ENCODE measurements around the gene OR8B8.

The OR8B8 gene

GRCh38 chr11:124454552-124454951 lies 9.1 kb upstream of the OR8B8 start:
- TF ChIP-seq EZH2phosphoT487 (IDR thresholded peaks at IDR 0.05; ENCODE audit: low read depth) = no peak
- TF ChIP-seq CTCF (IDR thresholded peaks at IDR 0.05; ENCODE audit: low read depth, low read length) = no peak
- Histone ChIP-seq H4K20me1 (ENCODE audit: insufficient read depth, low read length) (no peaks in the 10 kb centered on the region), H3K4me3 (ENCODE audit: low read length) (no peak overlapping the region), H3K27me3 (ENCODE audit: low read depth, low read length) (no peaks in the 10 kb centered on the region; the same call in 1 of the 2 replicates), H2AFZ (ENCODE audit: low read depth, low read length) (no peak overlapping the region), H3K4me1 (ENCODE audit: low read length) (no peaks in the 10 kb centered on the region), H3K9ac (ENCODE audit: low read length) (no peak overlapping the region), H3K9me3 (ENCODE audit: insufficient read depth, low read length) (no peaks in the 10 kb centered on the region), H3K79me2 (ENCODE audit: low read length) (no peaks in the 10 kb centered on the region), H3K27ac (ENCODE audit: low read length) (no peak overlapping the region), H3K36me3 (replicated peaks; ENCODE audit: low read depth, low read length) (no peaks in the 10 kb centered on the region), H3K4me2 (ENCODE audit: low read length) (no peak overlapping the region)

- Histone ChIP-seq H3K4me1 (ENCODE audit: low read length) (no peaks in the 10 kb centered on the region), H2AFZ (ENCODE audit: low read depth, low read length) (no peak overlapping the region), H4K20me1 (ENCODE audit: insufficient read depth, low read length) (no peaks in the 10 kb centered on the region), H3K4me3 (ENCODE audit: low read length) (no peak overlapping the region), H3K79me2 (ENCODE audit: low read length) (no peaks in the 10 kb centered on the region), H3K4me2 (ENCODE audit: low read length) (no peak overlapping the region), H3K9me3 (ENCODE audit: insufficient read depth, low read length) (no peaks in the 10 kb centered on the region), H3K36me3 (replicated peaks; ENCODE audit: low read depth, low read length) (no peaks in the 10 kb centered on the region), H3K27ac (ENCODE audit: low read length) (no peak overlapping the region), H3K27me3 (ENCODE audit: low read depth, low read length) (no peaks in the 10 kb centered on the region), H3K9ac (ENCODE audit: low read length) (no peak overlapping the region)
- TF ChIP-seq EZH2phosphoT487 (IDR thresholded peaks at IDR 0.05; ENCODE audit: low read depth) = no peak
- no peak for TF ChIP-seq CTCF (IDR thresholded peaks at IDR 0.05; ENCODE audit: low read depth, low read length)
Observed at GRCh38 chr11:124446916-124447315, 1.4 kb upstream of the OR8B8 start.

- Histone ChIP-seq H3K4me3 (ENCODE audit: low read length) (no peak overlapping the region), H3K9me3 (ENCODE audit: insufficient read depth, low read length) (no peaks in the 10 kb centered on the region), H3K4me2 (ENCODE audit: low read length) (no peak overlapping the region), H3K79me2 (ENCODE audit: low read length) (no peaks in the 10 kb centered on the region), H2AFZ (ENCODE audit: low read depth, low read length) (no peak overlapping the region), H3K9ac (ENCODE audit: low read length) (no peak overlapping the region), H3K27me3 (ENCODE audit: low read depth, low read length) (no peaks in the 10 kb centered on the region), H3K36me3 (replicated peaks; ENCODE audit: low read depth, low read length) (no peaks in the 10 kb centered on the region), H3K4me1 (ENCODE audit: low read length) (no peaks in the 10 kb centered on the region), H4K20me1 (ENCODE audit: insufficient read depth, low read length) (no peaks in the 10 kb centered on the region), H3K27ac (ENCODE audit: low read length) (no peak overlapping the region)
- TF ChIP-seq EZH2phosphoT487 (IDR thresholded peaks at IDR 0.05; ENCODE audit: low read depth) (no peak), CTCF (IDR thresholded peaks at IDR 0.05; ENCODE audit: low read depth, low read length) (no peak)
Observed at GRCh38 chr11:124442847-124443246, 2.6 kb downstream of the OR8B8 start.

- no peak overlapping the region for H3K9ac ChIP-seq (ENCODE audit: low read length)
- no peak overlapping the region for H3K4me3 ChIP-seq (ENCODE audit: low read length)
- no peaks in the 10 kb centered on the region for H4K20me1 ChIP-seq (ENCODE audit: insufficient read depth, low read length)
- H3K9me3 ChIP-seq (ENCODE audit: insufficient read depth, low read length) = no peaks in the 10 kb centered on the region
- TF ChIP-seq CTCF (IDR thresholded peaks at IDR 0.05; ENCODE audit: low read depth, low read length) (no peak), EZH2phosphoT487 (IDR thresholded peaks at IDR 0.05; ENCODE audit: low read depth) (no peak)
- no peaks in the 10 kb centered on the region for H3K79me2 ChIP-seq (ENCODE audit: low read length)
- no peak overlapping the region for H3K4me2 ChIP-seq (ENCODE audit: low read length)
- no peak overlapping the region for H3K27ac ChIP-seq (ENCODE audit: low read length)
- H3K36me3 ChIP-seq (replicated peaks; ENCODE audit: low read depth, low read length) = no peaks in the 10 kb centered on the region
- H3K27me3 ChIP-seq (ENCODE audit: low read depth, low read length) = no peaks in the 10 kb centered on the region
- H3K4me1 ChIP-seq (ENCODE audit: low read length) = no peaks in the 10 kb centered on the region
- H2AFZ ChIP-seq (ENCODE audit: low read depth, low read length) = no peak overlapping the region
Observed at GRCh38 chr11:124442442-124442841, 3.1 kb downstream of the OR8B8 start.
